ENCODE measurements around the gene EFHC1. TPM values are rescaled to one million over a fixed set of nuclear protein-coding genes. Genes with fewer than 3 reads are reported as not detected.
"Not testable (repeated sequence)": the region's sequence is repeated elsewhere in the genome, so short reads cannot be mapped to it uniquely, and the experiment has no call there.

The EFHC1 gene, protein sequence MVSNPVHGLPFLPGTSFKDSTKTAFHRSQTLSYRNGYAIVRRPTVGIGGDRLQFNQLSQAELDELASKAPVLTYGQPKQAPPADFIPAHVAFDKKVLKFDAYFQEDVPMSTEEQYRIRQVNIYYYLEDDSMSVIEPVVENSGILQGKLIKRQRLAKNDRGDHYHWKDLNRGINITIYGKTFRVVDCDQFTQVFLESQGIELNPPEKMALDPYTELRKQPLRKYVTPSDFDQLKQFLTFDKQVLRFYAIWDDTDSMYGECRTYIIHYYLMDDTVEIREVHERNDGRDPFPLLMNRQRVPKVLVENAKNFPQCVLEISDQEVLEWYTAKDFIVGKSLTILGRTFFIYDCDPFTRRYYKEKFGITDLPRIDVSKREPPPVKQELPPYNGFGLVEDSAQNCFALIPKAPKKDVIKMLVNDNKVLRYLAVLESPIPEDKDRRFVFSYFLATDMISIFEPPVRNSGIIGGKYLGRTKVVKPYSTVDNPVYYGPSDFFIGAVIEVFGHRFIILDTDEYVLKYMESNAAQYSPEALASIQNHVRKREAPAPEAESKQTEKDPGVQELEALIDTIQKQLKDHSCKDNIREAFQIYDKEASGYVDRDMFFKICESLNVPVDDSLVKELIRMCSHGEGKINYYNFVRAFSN
- total RNA-seq: 1 to 10 TPM; 4.0 to 5.5 TPM

DNA sequence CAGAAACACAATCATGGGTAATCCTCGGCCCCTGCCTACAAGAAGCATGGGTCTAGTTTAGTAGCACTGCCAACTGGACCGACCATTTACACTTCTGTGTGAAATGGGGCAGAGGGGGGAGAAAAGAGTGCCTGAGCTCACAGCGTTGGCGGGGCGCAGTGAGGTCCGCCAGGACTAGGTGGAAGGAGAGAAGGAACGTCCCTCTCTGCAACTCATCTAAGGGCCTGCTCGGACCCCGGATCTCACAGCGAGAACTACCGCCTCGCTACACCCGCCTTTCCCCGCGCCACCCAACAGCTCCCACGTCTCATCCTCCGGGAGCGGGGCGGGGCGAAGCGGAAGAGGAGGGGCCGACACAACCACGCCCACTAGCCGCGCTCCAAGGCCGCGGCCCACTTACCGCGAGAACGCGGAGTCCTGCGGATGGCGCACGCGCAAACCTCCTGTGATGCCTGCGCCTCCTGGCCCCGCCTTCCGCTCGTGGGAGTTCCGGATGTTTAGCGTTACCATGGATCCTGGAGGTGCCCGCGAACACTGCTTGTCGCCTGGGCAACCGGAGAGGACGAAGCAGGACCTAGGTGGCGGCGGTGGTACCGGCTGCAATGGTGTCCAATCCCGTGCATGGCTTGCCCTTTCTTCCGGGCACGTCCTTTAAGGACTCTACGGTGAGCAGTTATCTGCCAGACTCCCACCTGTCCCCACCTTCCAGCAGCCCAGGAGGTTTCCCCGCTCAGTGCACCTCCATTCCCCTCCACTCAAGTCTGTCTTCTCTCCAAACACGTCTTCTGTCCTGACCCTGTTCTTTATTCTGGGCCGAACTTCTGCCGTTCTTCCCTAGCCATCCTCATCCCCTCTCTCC, at the start of gene EFHC1:
Gene EFHC1 (plus strand): TSS at position 534 of the 859 bp plus-strand sequence. CDS start 69 bp downstream, at position 603.
- Mint-ChIP-seq H3K27ac (no peak within 1 kb of the TSS), H3K4me3 (no peak within 1 kb of the TSS), H3K4me1 (ENCODE audit: low read depth in 2 of 2) (peaks cover 14% of the 10 kb centered on the region in 2 donors), H3K9me3 (no peaks in the 10 kb centered on the region), H3K36me3 (no peaks in the 10 kb centered on the region), H3K27me3 (peaks cover under 1 to 5% of the 10 kb centered on the region in 2 donors)
- ATAC-seq: peak; percentile 98
- peak; percentile 97 for DNase-seq (ENCODE audit: low spot score)

DNA sequence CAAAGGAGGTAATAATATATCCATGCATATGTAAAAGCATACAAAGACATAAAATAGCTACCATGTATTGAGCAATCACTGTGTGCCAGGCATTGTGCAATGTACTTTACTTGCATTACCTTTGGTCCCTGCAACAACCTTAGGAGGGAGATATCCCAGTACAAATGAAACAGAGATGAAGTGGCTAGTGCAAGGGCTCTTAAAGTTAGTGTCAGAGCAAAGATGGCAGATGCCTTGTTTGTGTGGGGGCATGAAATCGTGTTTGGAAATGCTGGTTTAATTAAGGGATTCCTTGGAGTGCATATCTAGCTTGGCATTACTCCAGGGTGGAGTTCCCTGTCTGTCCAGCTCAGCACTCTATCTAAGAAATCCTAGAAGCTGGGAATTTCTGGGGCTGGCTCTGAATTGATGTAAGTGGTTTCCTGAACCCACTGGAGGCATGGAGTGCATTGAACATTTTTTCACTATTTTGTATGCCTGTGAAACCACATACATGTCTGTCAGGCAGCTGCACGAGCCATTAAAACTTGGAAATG, 48.4 kb upstream of the EFHC1 start:
- ATAC-seq: no peak
- Mint-ChIP-seq H3K4me3 (no peak overlapping the region), H3K36me3 (peaks cover 9% of the 10 kb centered on the region), H3K9me3 (peaks cover 3% of the 10 kb centered on the region), H3K27ac (no peak overlapping the region), H3K4me1 (ENCODE audit: low read depth in 2 of 2) (peaks cover 6 to 8% of the 10 kb centered on the region in 2 donors), H3K27me3 (no peaks in the 10 kb centered on the region)
- DNase-seq (ENCODE audit: low spot score): no peak

DNA sequence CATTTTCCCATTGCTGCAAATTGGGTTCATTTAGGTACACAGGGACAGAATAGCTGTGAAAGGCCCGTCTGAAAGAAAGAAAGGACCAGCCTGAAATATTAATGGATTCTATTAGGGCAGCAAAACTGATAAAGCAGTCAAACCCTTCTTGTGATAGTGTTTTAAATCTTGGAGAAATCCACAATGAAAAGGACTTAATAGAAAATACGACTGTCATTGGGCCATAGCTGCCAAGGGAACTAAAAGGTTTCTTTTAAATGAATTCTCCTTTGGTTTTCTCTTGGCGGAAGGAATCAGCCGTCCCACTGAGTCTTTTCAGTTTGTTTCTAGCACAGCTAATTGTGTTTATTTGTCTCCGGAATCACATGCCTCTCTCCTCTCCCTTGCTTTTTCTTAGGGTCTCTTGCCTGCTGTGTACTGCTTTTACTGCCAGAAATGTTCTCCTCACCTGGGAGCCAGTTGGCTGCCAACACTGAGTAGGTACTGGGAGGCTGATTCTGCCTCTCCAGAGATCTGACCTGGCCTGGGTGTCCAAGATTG, 46.9 kb upstream of the EFHC1 start:
- no peak overlapping the region for H3K4me3 Mint-ChIP-seq
- no peak overlapping the region for H3K27ac Mint-ChIP-seq
- H3K36me3 Mint-ChIP-seq: peaks cover 9% of the 10 kb centered on the region
- ATAC-seq (no peak), DNase-seq (ENCODE audit: low spot score) (no peak)
- peaks cover 3% of the 10 kb centered on the region for H3K9me3 Mint-ChIP-seq
- peaks cover 13 to 19% of the 10 kb centered on the region in 2 donors for H3K4me1 Mint-ChIP-seq (ENCODE audit: low read depth in 2 of 2)
- no peaks in the 10 kb centered on the region for H3K27me3 Mint-ChIP-seq

DNA sequence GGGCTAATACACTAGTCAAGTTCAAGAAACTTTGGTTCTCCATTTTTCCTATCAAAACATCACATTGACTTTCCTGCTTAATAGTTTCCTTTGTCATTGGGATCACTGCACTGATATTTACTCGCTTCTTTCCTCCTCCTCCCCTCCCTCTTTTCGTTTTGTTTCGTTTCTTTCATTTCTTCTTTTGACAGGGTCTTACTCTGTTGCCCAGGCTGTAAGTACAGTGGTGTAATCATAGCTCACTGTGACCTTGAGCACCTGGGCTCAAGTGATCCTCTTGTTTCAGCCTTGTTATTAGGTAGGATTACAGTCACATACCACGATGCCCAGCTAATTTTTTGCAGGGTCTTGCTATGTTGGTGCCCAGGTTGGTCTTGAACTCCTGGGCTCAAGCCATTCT, 45.9 kb upstream of the EFHC1 start:
- H3K27me3 Mint-ChIP-seq: no peaks in the 10 kb centered on the region
- no peak for ATAC-seq
- H3K36me3 Mint-ChIP-seq: peaks cover 9% of the 10 kb centered on the region
- no peak overlapping the region for H3K27ac Mint-ChIP-seq
- peaks cover 13 to 20% of the 10 kb centered on the region in 2 donors for H3K4me1 Mint-ChIP-seq (ENCODE audit: low read depth in 2 of 2)
- H3K9me3 Mint-ChIP-seq: peaks cover 3% of the 10 kb centered on the region
- DNase-seq (ENCODE audit: low spot score): no peak
- H3K4me3 Mint-ChIP-seq: no peak overlapping the region

DNA sequence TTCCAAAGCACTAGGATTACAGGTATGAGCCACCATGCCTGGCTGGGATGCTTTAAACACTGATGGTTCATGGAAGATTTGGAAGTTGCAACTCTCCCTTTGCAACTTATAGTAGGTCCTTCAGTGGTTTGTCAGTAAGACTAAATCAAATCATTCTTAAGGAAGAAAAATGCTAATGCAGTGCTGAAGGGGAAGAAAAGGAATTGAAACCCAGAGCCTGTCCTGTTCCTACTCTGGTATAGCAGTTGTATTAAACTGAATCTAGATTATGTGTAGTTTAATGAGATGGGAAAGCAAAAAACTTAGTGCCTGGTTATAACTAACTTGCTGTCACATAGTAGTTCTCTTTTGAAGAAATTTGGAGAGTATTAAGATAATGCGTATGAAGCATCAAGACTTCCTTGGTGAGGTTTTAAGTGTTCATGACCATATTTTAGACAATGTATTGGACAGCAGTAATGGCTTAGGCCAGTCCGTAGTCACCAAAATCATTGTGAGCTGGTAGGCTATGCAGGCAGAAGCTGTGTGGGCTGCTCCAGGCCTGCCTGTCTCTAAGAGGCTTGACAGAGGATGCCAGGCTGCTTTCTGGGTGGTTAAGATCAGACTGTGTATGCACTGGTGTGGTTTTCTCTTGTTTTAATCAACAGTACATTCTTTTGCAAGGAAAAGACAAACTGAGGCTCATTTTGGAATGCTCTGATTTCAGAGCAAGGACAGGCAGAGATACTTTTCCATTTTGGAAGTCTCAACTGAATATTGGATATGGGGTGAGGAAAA, 44.2 kb upstream of the EFHC1 start:
- Mint-ChIP-seq H3K4me1 (ENCODE audit: low read depth in 2 of 2) (peaks cover 13 to 20% of the 10 kb centered on the region in 2 donors), H3K36me3 (peaks cover 9% of the 10 kb centered on the region), H3K9me3 (peaks cover 3% of the 10 kb centered on the region), H3K27ac (no peak overlapping the region), H3K27me3 (no peaks in the 10 kb centered on the region), H3K4me3 (no peak overlapping the region)
- DNase-seq (ENCODE audit: low spot score) (no peak), ATAC-seq (no peak)

DNA sequence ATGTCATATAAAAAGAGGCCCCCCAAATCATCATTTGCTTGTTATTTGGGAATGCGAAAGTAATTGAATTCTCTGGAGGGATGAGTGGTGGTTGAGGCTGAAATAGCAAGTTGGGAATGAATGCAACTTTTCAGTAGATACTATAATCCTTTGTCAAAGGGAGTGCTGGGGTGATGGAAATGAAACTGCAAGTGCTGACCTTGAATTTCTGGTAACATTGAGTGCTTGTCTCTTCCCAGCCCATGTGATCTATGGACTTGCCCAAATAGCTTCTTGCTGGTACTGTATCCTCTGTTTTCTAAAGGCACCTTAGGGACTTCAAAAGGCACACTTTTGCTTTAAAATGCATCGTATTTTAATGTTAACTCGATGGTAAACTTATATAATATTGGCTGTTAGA, 43.4 kb upstream of the EFHC1 start:
- DNase-seq (ENCODE audit: low spot score): no peak
- Mint-ChIP-seq H3K36me3 (peaks cover 9% of the 10 kb centered on the region), H3K27ac (no peak overlapping the region), H3K4me3 (no peak overlapping the region), H3K27me3 (no peaks in the 10 kb centered on the region), H3K4me1 (ENCODE audit: low read depth in 2 of 2) (peaks cover 13 to 20% of the 10 kb centered on the region in 2 donors), H3K9me3 (peaks cover 3% of the 10 kb centered on the region)
- ATAC-seq: no peak

DNA sequence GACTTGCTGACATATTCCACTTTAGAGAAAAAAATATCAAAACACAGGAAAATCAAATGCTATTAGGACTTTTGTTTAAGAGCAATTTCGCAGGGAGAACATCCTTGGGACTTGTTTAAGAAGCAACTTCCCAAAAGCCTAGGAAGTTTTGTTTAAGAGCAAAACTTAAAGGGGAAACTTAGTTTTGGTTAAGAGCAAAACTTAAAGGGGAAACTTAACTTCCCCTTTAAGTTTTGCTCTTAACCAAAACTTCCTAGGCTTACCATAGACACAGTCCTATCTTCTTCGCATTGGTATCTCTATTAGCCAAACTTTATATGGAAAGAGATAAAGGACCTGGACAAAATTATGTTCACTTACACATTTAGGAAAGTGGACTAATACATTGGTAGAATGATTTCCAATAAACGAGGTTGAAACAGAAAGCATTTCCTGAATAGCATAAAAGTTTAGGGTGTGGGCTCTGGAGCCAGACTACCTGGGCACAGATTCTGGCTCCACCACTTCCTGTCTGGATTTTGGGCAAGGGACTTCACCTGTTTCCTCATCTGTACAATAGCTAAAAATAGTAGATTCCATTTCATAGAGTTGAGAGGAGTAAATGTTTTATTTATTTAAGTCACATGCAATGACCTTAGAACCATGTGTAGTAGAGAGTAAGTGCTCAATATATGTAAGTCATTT, 42.5 kb upstream of the EFHC1 start:
- no peak for ATAC-seq
- Mint-ChIP-seq H3K4me1 (ENCODE audit: low read depth in 2 of 2) (peaks cover 13 to 20% of the 10 kb centered on the region in 2 donors), H3K27ac (peak overlapping the region in 1 of 2 donors; percentile 49), H3K9me3 (peaks cover 3% of the 10 kb centered on the region), H3K36me3 (peaks cover 9% of the 10 kb centered on the region), H3K4me3 (no peak overlapping the region), H3K27me3 (no peaks in the 10 kb centered on the region)
- no peak for DNase-seq (ENCODE audit: low spot score)

DNA sequence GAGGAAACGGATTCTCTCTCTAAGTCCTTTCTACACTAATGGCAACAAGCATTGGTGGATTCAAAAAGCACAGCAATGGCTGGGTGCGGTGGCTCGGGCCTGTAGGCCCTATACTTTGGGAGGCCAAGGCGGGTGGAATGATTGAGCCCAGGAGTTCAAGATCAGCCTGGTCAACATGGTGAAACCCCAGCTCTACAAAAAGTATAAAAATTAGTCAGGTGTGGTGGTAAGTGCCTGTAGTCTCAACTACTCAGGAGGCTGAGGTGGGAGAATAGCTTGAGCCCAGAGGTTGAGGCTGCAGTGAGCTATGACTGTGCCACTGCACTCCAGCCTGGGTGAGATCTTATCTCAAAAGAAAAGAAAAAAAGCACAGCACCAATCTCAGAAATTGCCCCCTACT, 38.9 kb upstream of the EFHC1 start:
- Mint-ChIP-seq H3K4me1 (ENCODE audit: low read depth in 2 of 2) (peaks cover 21 to 28% of the 10 kb centered on the region in 2 donors), H3K36me3 (no peaks in the 10 kb centered on the region), H3K9me3 (no peaks in the 10 kb centered on the region), H3K27ac (no peak overlapping the region), H3K27me3 (no peaks in the 10 kb centered on the region), H3K4me3 (no peak overlapping the region)
- DNase-seq (ENCODE audit: low spot score) (no peak), ATAC-seq (peak in 1 of 2 donors; percentile 53)

DNA sequence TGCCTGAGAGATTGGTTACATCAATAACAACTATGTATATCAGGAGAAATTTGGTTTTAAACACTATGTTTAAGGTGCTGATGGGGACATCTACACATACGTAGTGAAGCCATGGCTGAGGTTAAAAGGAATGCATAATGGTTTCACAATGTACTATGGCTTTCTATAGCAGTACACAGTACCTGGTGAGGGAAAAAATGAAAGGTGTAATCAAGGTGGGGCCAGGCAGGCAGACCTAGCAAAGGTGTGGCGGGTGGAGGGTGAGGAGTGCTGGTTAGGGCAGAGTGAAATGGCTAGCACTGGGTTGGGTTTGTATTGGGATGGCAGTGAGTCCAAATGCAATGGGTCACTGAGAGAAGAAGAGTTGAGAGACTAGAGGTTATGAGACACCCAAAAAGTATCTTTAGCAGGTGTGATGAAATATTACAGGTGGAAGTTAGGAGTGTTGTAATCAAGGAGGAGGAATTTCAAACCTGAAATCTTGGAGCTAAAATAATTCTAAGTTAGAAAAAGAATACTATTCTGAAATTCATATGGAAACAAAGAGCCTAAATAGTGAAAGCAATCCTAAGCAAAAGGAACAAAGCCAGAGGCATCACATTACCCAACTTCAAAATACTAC, 35.9 kb upstream of the EFHC1 start:
- ATAC-seq (no peak), DNase-seq (ENCODE audit: low spot score) (no peak)
- Mint-ChIP-seq H3K27me3 (no peaks in the 10 kb centered on the region), H3K27ac (peak overlapping the region in 1 of 2 donors; percentile 37), H3K36me3 (no peaks in the 10 kb centered on the region), H3K4me1 (ENCODE audit: low read depth in 2 of 2) (peaks cover 18 to 23% of the 10 kb centered on the region in 2 donors), H3K4me3 (no peak overlapping the region), H3K9me3 (no peaks in the 10 kb centered on the region)

DNA sequence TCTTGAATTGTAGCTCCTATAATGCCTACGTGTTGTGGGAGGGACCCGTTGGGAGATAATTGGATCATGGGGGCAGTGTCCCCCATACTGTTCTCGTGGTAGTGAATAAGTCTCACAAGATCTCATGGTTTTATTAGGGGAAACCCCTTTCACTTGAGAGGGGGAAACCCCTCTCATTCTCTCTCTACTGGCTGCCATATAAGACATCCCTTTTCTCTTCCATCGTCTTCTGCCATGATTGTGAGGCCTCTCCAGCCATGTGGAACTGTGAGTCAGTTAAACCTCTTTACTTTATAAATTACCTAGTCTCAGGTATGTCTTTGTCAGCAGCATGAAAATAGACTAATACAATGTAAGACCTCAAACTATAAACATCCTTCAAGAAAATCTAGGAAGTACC, 35.1 kb upstream of the EFHC1 start:
- DNase-seq (ENCODE audit: low spot score) (no peak), ATAC-seq (no peak)
- Mint-ChIP-seq H3K4me3 (no peak overlapping the region), H3K9me3 (no peaks in the 10 kb centered on the region), H3K4me1 (ENCODE audit: low read depth in 2 of 2) (peaks cover 27 to 31% of the 10 kb centered on the region in 2 donors), H3K27ac (no peak overlapping the region), H3K27me3 (no peaks in the 10 kb centered on the region), H3K36me3 (no peaks in the 10 kb centered on the region)

DNA sequence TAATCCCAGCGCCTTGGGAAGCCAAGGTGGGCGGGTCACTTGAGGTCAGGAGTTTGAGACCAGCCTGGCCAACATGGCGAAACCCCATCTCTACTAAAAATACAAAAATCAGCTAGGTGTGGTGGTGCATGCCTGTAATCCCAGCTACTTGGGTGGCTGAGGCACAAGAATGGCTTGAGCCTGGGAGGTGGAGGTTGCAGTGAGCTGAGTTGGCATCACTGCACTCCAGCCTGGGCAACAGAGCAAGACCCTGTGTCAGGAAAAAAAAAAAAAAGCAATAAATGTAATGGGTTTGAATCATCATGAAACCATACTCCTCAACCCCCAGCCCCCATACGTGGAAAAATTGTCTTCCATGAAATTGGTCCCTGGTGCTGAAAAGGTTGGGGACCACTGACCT, 32.0 kb upstream of the EFHC1 start:
- DNase-seq (ENCODE audit: low spot score); H3K9me3 Mint-ChIP-seq; H3K4me3 Mint-ChIP-seq; ATAC-seq; H3K27me3 Mint-ChIP-seq; H3K36me3 Mint-ChIP-seq; H3K27ac Mint-ChIP-seq: not testable (repeated sequence)
- peaks cover 50 to 55% of the 10 kb centered on the region in 2 donors for H3K4me1 Mint-ChIP-seq (ENCODE audit: low read depth in 2 of 2)

DNA sequence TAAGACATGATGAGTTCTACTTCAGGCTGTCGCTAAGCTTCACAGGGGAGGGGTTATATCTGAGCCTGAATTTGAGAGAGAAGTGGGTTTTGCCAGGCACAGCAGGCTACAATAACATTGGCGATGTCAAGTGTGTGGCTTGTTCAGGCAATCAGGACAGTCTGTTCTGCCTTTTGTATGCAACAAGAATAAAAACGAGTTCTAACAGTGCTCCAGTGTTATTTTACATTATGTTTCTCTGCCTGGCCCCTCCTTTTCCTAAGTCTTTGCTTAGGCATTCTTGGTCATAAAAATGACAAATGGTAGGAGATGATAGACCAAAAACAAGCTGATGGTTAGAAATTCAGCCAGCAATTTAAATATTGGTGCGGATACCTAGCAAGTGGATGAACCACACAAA, 31.4 kb upstream of the EFHC1 start:
- Mint-ChIP-seq H3K36me3 (no peaks in the 10 kb centered on the region), H3K4me3 (peak overlapping the region; percentile 63), H3K4me1 (ENCODE audit: low read depth in 2 of 2) (peaks cover 53 to 60% of the 10 kb centered on the region in 2 donors), H3K27ac (peak overlapping the region; percentile 71 to 83), H3K9me3 (no peaks in the 10 kb centered on the region), H3K27me3 (no peaks in the 10 kb centered on the region)
- no peak for DNase-seq (ENCODE audit: low spot score)
- ATAC-seq: no peak

Data from natural killer cell treated with Interleukin-12 subunit alpha and Interleukin-12 subunit beta and Interleukin-15 and Interleukin-18, amount 100 ng/mL, for 72 hours (primary cell).